IMR-90 (cell line): ENCODE measurements around the gene LRRFIP1.

Experiments used
- CHD1 ChIP-seq: IDR thresholded peaks from 2 replicates; pipeline ENCODE4 v1.6.1; 2012; ENCODE audit warnings: low read depth, low read length, improper control_type of control experiment
- ELK1 ChIP-seq: fragments of 150-350 bp; IDR thresholded peaks from 2 replicates; pipeline ENCODE4 v1.6.1; 2016; ENCODE audit warnings: low read depth, mild to moderate bottlenecking, low read length, moderate library complexity, borderline replicate concordance
- MAZ ChIP-seq: IDR thresholded peaks from 2 replicates; pipeline ENCODE4 v1.6.1; 2012; ENCODE audit warnings: low read depth, mild to moderate bottlenecking, low read length, improper control_type of control experiment, moderate library complexity, borderline replicate concordance
- MXI1 ChIP-seq: IDR thresholded peaks from 2 replicates; pipeline ENCODE4 v1.6.1; 2012; ENCODE audit warnings: low read depth, mild to moderate bottlenecking, low read length, moderate library complexity, borderline replicate concordance
- NFE2L2 ChIP-seq: fragments of 150-350 bp; IDR thresholded peaks from 2 replicates; pipeline ENCODE4 v1.6.1; 2016; ENCODE audit warnings: low read depth, mild to moderate bottlenecking, low read length
- POLR2A ChIP-seq: IDR thresholded peaks from 2 replicates; pipeline ENCODE4 v1.6.1; 2012; ENCODE audit warnings: mild to moderate bottlenecking, low read depth, low read length
- RCOR1 ChIP-seq: IDR thresholded peaks from 2 replicates; pipeline ENCODE4 v1.6.1; 2012; ENCODE audit warnings: mild to moderate bottlenecking, low read length, improper control_type of control experiment; ENCODE audit not compliant: insufficient replicate concordance
- RFX5 ChIP-seq: IDR thresholded peaks from 2 replicates; pipeline ENCODE4 v1.8.0; 2012; ENCODE audit warnings: low read depth, mild to moderate bottlenecking, low read length, moderate library complexity
- SMC3 ChIP-seq: fragments of 150-350 bp; IDR thresholded peaks from 2 replicates; pipeline ENCODE4 v1.6.1; 2016; ENCODE audit warnings: low read depth, mild to moderate bottlenecking, antibody characterized with exemption, low read length, moderate library complexity
- TF ChIP-seq, protein P1 (sequence below): conservative IDR thresholded peaks from 2 replicates; pipeline ENCODE4 v1.5.1; 2012; ENCODE audit warnings: mild to moderate bottlenecking, low read depth, low read length, improper control_type of control experiment
- TF ChIP-seq, protein P2 (sequence below): fragments of 150-350 bp; IDR thresholded peaks from 2 replicates; pipeline ENCODE4 v1.6.1; 2017; ENCODE audit warnings: mild to moderate bottlenecking, antibody characterized with exemption, low read length, low read depth

DNA sequence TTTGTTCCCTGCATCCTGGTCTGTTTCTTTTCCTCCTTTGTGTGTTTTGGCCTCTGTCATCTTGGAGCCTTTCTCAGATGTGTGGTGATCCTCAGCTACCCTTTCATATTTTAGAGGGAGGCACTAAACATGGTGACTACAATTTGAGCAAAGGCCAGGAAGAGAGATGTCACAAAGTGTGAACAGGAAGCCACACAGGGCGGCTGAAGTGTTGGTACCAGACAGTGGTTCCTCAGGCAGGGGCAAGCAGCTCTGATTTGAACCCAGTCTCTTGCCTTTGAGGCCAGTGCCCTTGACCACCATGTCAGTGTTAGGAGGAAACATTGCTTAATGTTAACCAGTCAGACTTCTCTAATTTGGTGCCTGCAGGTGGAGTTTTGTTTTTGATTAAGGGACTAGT lies 9.2 kb downstream of the LRRFIP1 start:
- TF ChIP-seq, protein P1, sequence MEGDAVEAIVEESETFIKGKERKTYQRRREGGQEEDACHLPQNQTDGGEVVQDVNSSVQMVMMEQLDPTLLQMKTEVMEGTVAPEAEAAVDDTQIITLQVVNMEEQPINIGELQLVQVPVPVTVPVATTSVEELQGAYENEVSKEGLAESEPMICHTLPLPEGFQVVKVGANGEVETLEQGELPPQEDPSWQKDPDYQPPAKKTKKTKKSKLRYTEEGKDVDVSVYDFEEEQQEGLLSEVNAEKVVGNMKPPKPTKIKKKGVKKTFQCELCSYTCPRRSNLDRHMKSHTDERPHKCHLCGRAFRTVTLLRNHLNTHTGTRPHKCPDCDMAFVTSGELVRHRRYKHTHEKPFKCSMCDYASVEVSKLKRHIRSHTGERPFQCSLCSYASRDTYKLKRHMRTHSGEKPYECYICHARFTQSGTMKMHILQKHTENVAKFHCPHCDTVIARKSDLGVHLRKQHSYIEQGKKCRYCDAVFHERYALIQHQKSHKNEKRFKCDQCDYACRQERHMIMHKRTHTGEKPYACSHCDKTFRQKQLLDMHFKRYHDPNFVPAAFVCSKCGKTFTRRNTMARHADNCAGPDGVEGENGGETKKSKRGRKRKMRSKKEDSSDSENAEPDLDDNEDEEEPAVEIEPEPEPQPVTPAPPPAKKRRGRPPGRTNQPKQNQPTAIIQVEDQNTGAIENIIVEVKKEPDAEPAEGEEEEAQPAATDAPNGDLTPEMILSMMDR = no peak
- TF ChIP-seq, protein P2, sequence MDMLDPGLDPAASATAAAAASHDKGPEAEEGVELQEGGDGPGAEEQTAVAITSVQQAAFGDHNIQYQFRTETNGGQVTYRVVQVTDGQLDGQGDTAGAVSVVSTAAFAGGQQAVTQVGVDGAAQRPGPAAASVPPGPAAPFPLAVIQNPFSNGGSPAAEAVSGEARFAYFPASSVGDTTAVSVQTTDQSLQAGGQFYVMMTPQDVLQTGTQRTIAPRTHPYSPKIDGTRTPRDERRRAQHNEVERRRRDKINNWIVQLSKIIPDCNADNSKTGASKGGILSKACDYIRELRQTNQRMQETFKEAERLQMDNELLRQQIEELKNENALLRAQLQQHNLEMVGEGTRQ = no peak
- TF ChIP-seq POLR2A (no peak), CHD1 (no peak), SMC3 (no peak), MXI1 (no peak), NFE2L2 (no peak), MAZ (no peak), ELK1 (no peak), RCOR1 (no peak), RFX5 (no peak)
